GM12874 (cell line): ENCODE data around the gene KMT2E.

Experiments used
- CTCF ChIP-seq: IDR thresholded peaks from 2 replicates; pipeline ENCODE4 v1.5.1; 2011; ENCODE audit warnings: low read depth, mild to moderate bottlenecking, control low read depth, low read length, moderate library complexity; ENCODE audit not compliant: insufficient read depth

KMT2E gene

GRCh38 chr7:104983578-104984539 is 30.1 kb upstream of the KMT2E start:
- TF ChIP-seq CTCF = peak; percentile 65

GRCh38 chr7:104984585-104985258 is 29.3 kb upstream of the KMT2E start:
- no peak for TF ChIP-seq CTCF

GRCh38 chr7:104985259-104985617 is 28.8 kb upstream of the KMT2E start:
- TF ChIP-seq CTCF = no peak

- no peak for TF ChIP-seq CTCF
Observed at GRCh38 chr7:104986628-104987259, 27.3 kb upstream of the KMT2E start.

- TF ChIP-seq CTCF = no peak
Observed at GRCh38 chr7:104990983-104991382, 23.0 kb upstream of the KMT2E start.

GRCh38 chr7:104992306-104992705 is 21.7 kb upstream of the KMT2E start:
- no peak for TF ChIP-seq CTCF

- no peak for TF ChIP-seq CTCF
Observed at GRCh38 chr7:104993217-104993862, 20.7 kb upstream of the KMT2E start.
